Activated T-cell treated with anti-CD3 and anti-CD28 coated beads, Interleukin-2, amount 50 U/mL, for 72 hours (primary cell): Measurements from ENCODE around the gene NEMF. TPM values are rescaled to one million over a fixed set of nuclear protein-coding genes. Genes with fewer than 3 reads are reported as not detected.
"Not testable (repeated sequence)": the region's sequence is repeated elsewhere in the genome, so short reads cannot be mapped to it uniquely, and the experiment has no call there.

ENCODE experiments used
- ATAC-seq, 2 donors: fragments of 150-1000 bp; cut with Tn5 transposase; replicated peaks in 1 of 2; 2 replicates each; pipeline ENCODE4 v1.10.0; 2021; ENCODE audit warnings: moderate library complexity in 2 of 2, mild to moderate bottlenecking in 1 of 2
- DNase-seq, 2 donors: peaks; one replicate each; pipeline ENCODE4 v3.0.0; 2021 to 2022; ENCODE audit warnings: mixed read lengths in 1 of 2
- H3K27ac Mint-ChIP-seq: one replicate; pipeline ENCODE4 v1.8.0; 2022; ENCODE audit warnings: mild to moderate bottlenecking, moderate library complexity, mixed read lengths
- H3K27me3 Mint-ChIP-seq: one replicate; pipeline ENCODE4 v1.8.0; 2022; ENCODE audit warnings: low read depth, mixed read lengths
- H3K36me3 Mint-ChIP-seq, 2 donors: one replicate each; pipeline ENCODE4 v1.8.0; 2022; ENCODE audit warnings: mixed read lengths in 2 of 2, mild to moderate bottlenecking in 1 of 2; ENCODE audit not compliant: insufficient read depth in 2 of 2
- H3K4me1 Mint-ChIP-seq: one replicate; pipeline ENCODE4 v1.8.0; 2022; ENCODE audit warnings: low read depth, mixed read lengths
- H3K4me3 Mint-ChIP-seq, 2 donors: one replicate each; pipeline ENCODE4 v1.8.0; 2022; ENCODE audit warnings: mild to moderate bottlenecking in 2 of 2, mixed read lengths in 2 of 2, moderate library complexity in 2 of 2
- H3K9me3 Mint-ChIP-seq, 2 donors: one replicate each; pipeline ENCODE4 v1.8.0; 2022; ENCODE audit warnings: mixed read lengths in 2 of 2
- total RNA-seq, 2 donors: library from RNA; stranded (reverse); gene quantifications; one replicate each; pipeline ENCODE4 v1.2.3, GENCODE V29; 2022

Gene NEMF
- total RNA-seq, 2 donors from 2014 or later: 68.8 to 71.7 TPM

DNA sequence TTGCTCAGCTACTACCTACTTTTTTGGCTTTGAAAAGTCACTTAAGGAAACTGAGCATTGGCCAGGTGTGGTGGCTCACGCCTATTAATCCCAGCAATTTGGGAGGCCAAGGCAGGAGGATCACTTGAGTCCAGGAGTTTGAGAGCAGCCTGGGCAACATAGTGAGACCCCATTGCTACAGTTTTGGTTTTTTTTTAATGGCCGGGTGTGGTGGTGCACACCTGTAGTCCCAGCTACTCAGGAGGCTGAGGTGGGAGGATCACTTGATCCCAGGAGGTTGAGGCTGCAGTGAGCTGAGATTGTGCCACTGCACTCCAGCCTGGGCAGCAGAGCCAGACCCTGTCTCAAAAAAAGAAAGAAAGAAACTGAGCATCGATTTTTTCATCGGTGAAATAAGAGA is 116.9 kb downstream of the NEMF start:
- H3K27me3 Mint-ChIP-seq, H3K36me3 Mint-ChIP-seq, H3K9me3 Mint-ChIP-seq, H3K4me1 Mint-ChIP-seq, H3K4me3 Mint-ChIP-seq, H3K27ac Mint-ChIP-seq, DNase-seq, ATAC-seq: not testable (repeated sequence)

DNA sequence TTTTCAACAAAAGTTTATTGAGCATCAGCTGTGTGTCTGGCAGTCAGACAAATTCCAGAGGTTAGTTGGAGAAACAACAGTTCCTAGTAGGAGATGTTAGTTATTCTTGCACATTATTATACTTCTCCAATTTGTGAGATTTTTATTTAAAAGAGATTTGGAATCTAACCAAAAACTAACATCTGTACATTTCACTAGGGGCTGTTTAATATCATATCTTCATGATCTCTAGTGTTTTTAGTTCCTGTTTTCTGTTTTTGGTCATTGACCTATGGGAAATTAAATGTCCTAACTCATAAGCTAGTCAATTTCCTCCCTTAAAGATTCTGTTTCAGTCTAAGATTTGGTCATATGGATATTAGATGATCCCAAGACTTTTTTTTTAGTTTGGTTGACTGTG is 118.8 kb downstream of the NEMF start:
- Mint-ChIP-seq H3K27ac (no peak overlapping the region), H3K4me3 (no peak overlapping the region), H3K36me3 (no peaks in the 10 kb centered on the region)

DNA sequence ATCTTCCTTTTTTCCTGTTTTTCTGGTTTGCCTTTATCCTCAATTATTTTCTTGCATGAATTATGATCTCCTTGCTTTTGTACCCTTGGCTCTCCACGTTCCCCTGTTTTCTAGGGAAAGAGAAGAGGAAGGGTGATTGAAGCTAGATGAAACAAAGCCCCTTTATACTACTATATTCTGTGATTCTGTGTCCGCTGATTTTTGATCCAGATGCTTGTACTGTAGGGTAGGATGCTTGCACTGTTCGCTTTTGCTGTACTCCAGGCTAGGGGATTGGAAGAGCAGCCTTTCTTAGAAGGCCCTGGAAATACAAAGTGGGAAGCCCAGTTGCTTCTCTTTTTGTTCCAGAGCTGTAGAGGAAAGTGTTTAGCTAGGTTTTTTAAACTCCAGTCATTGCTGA is 119.7 kb downstream of the NEMF start:
- ATAC-seq (no peak), DNase-seq (no peak)
- Mint-ChIP-seq H3K9me3 (no peaks in the 10 kb centered on the region), H3K36me3 (no peaks in the 10 kb centered on the region), H3K27ac (no peak overlapping the region), H3K4me3 (no peak overlapping the region), H3K27me3 (no peaks in the 10 kb centered on the region), H3K4me1 (no peaks in the 10 kb centered on the region)

More for the DNA sequence above, 118.8 kb downstream of the NEMF start:
- no peak for DNase-seq
- Mint-ChIP-seq H3K4me1 (no peaks in the 10 kb centered on the region), H3K9me3 (no peaks in the 10 kb centered on the region), H3K27me3 (no peaks in the 10 kb centered on the region)
- ATAC-seq: no peak

Other genes with a start within 250 kb of the NEMF start
- gene RPL36AL, start 232.2 kb downstream of the NEMF start, total RNA-seq: 100 to 1,000 TPM; 217 to 225 TPM
- 10 to 100 TPM; 41.6 to 52.7 TPM for gene MGAT2, start 232.0 kb downstream of the NEMF start, total RNA-seq
- gene DNAAF2, start 217.5 kb downstream of the NEMF start, total RNA-seq: 1 to 10 TPM; 6.0 to 6.6 TPM
- 10 to 100 TPM; 24.5 to 30.0 TPM for gene POLE2, start 164.6 kb downstream of the NEMF start, total RNA-seq
- gene KLHDC1, start 159.7 kb downstream of the NEMF start, total RNA-seq: 1 to 10 TPM; 5.1 to 5.5 TPM
- 10 to 100 TPM; 43.1 to 48.7 TPM for gene KLHDC2, start 84.6 kb downstream of the NEMF start, total RNA-seq
- gene ARF6, start 40.3 kb upstream of the NEMF start, total RNA-seq: 100 to 1,000 TPM; 218 to 219 TPM